ENCODE measurements around the gene ZYX.

- TF ChIP-seq CTCF (IDR thresholded peaks at IDR 0.05 in 2 of 3, conservative IDR thresholded peaks at IDR 0.05 in 1 of 3; ENCODE audit: insufficient read depth in 2 of 3, low read depth in 1 of 3, low read length in 3 of 3) (no peak), PYGO2 (tag; IDR thresholded peaks at IDR 0.05) (no peak), MBD2 (IDR thresholded peaks at IDR 0.05; ENCODE audit: borderline replicate concordance, low read depth) (no peak)
Measured at GRCh38 chr7:143437578-143437977, 56.4 kb downstream of the ZYX start.

Measured in K562 (cell line).